Endothelial cell of hepatic sinusoid (primary cell): ENCODE measurements around the gene RABL3.
"Not testable (repeated sequence)": the region's sequence is repeated elsewhere in the genome, so short reads cannot be mapped to it uniquely, and the experiment has no call there.

Experiments
- in situ Hi-C: cut with HindIII; loops from 2 replicates; pipeline ENCODE4 v1.10.0; 2017; ENCODE audit warnings: low sequenced_read_pairs

The RABL3 gene

GRCh38 chr3:120752230-120752629 lies 9.9 kb upstream of the RABL3 start:
- in situ Hi-C loops = no loop called here

GRCh38 chr3:120749843-120750242 lies 7.5 kb upstream of the RABL3 start:
- in situ Hi-C loops = no loop called here

GRCh38 chr3:120745466-120745865 lies 3.1 kb upstream of the RABL3 start:
- in situ Hi-C loops = no loop called here

- in situ Hi-C loops = no loop called here
Measured at GRCh38 chr3:120743556-120744195, 1.4 kb upstream of the RABL3 start.

- in situ Hi-C loops = no loop called here
Measured at GRCh38 chr3:120742849-120743365, 591 bp upstream of the RABL3 start.

- in situ Hi-C loops = no loop called here
Measured at GRCh38 chr3:120741837-120742197, 499 bp downstream of the RABL3 start.

- in situ Hi-C loops = no loop called here
Measured at GRCh38 chr3:120741320-120741719, 996 bp downstream of the RABL3 start.

- in situ Hi-C loops = not testable (repeated sequence)
Measured at GRCh38 chr3:120738006-120738405, 4.3 kb downstream of the RABL3 start.

GRCh38 chr3:120730576-120731542 lies 11.5 kb downstream of the RABL3 start:
- in situ Hi-C loops = no loop called here

- in situ Hi-C loops = no loop called here
Measured at GRCh38 chr3:120726791-120727190, 15.5 kb downstream of the RABL3 start.

GRCh38 chr3:120719167-120719834 lies 23.0 kb downstream of the RABL3 start:
- in situ Hi-C loops = not testable (repeated sequence)

GRCh38 chr3:120713262-120713661 lies 29.1 kb downstream of the RABL3 start:
- in situ Hi-C loops = no loop called here

GRCh38 chr3:120710369-120710768 lies 31.9 kb downstream of the RABL3 start:
- in situ Hi-C loops = no loop called here

GRCh38 chr3:120708408-120708807 lies 33.9 kb downstream of the RABL3 start:
- in situ Hi-C loops = no loop called here

GRCh38 chr3:120706950-120707349 lies 35.4 kb downstream of the RABL3 start:
- in situ Hi-C loops = no loop called here

GRCh38 chr3:120705884-120706582 lies 36.3 kb downstream of the RABL3 start:
- in situ Hi-C loops = no loop called here

GRCh38 chr3:120699333-120699732 lies 43.0 kb downstream of the RABL3 start:
- in situ Hi-C loops = no loop called here

- in situ Hi-C loops = no loop called here
Measured at GRCh38 chr3:120693439-120694171, 48.7 kb downstream of the RABL3 start.

- in situ Hi-C loops = loop anchor here (5.0 kb wide), 1 partner anchor 102 kb away; no protein-coding TSS in a partner anchor
Measured at GRCh38 chr3:120689395-120689794, 52.9 kb downstream of the RABL3 start.

- in situ Hi-C loops = loop anchor here (5.0 kb wide), 1 partner anchor 101 kb away; no protein-coding TSS in a partner anchor
Measured at GRCh38 chr3:120688121-120688520, 54.2 kb downstream of the RABL3 start.
